Measurements from ENCODE around the gene ZNF136. TPM values are rescaled to one million over a fixed set of nuclear protein-coding genes. Genes with fewer than 3 reads are reported as not detected.

The ZNF136 gene
- total RNA-seq, 2 donors from 2014 or later: 12.7 to 27.7 TPM

DNA sequence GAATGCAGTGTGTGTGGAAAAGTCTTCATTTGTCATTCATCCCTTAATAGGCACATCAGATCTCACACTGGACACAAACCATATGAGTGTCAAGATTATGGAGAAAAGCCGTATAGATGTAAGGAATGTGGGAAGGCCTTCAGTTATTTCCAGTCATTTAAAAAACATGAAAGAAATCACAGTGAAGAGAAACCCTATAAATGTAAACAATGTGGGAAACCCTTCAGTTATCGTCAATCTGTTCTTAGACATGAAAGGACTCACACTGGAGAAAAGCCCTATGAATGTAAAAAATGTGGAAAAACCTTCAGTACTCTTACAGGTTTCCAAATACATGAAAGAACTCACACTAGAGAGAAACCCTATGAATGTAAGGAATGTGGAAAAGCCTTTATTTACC is 45.3 kb downstream of the ZNF136 start:
- no peak for TF ChIP-seq CTCF (IDR thresholded peaks at IDR 0.05)
- H3K27ac ChIP-seq: no peak overlapping the region
- H3K9me3 ChIP-seq: peaks cover 76% of the 10 kb centered on the region
- no peak overlapping the region for H3K4me3 ChIP-seq
- ATAC-seq (ENCODE audit: insufficient number of reproducible peaks, low FRiP score, low read depth) (no peak), DNase-seq (ENCODE audit: low spot score) (no peak)
- no peaks in the 10 kb centered on the region for H3K4me1 ChIP-seq (ENCODE audit: control insufficient read depth in 1 of 2, low read depth in 2 of 2)
- H3K27me3 ChIP-seq (replicated peaks; ENCODE audit: insufficient read depth): no peaks in the 10 kb centered on the region
- peaks cover 19% of the 10 kb centered on the region for H3K36me3 ChIP-seq

DNA sequence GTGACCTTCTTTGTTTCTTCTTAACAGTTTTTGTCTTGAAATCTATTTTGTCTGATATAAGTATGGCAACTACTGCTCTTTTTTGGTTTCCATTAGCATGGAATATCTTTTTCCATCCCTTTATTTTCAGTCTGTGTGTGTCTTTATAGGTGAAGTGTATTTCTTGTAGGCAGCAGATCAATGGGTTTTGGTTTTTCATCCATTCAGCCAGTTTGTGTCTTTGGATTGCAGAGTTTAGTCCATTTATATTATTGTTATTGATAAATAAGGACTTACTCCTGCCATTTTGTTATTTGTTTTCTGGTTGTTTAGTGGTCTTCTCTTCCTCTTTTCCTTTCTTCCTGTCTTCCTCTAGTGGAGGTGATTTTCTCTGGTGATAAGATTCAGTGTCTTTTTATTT is 54.4 kb downstream of the ZNF136 start:
- Histone ChIP-seq H3K36me3 (no peaks in the 10 kb centered on the region), H3K4me3 (no peak overlapping the region), H3K4me1 (ENCODE audit: control insufficient read depth in 1 of 2, low read depth in 2 of 2) (no peaks in the 10 kb centered on the region), H3K9me3 (peaks cover 64% of the 10 kb centered on the region), H3K27ac (no peak overlapping the region), H3K27me3 (replicated peaks; ENCODE audit: insufficient read depth) (no peaks in the 10 kb centered on the region)
- ATAC-seq (ENCODE audit: insufficient number of reproducible peaks, low FRiP score, low read depth) (no peak), DNase-seq (ENCODE audit: low spot score) (no peak)
- no peak for TF ChIP-seq CTCF (IDR thresholded peaks at IDR 0.05)

DNA sequence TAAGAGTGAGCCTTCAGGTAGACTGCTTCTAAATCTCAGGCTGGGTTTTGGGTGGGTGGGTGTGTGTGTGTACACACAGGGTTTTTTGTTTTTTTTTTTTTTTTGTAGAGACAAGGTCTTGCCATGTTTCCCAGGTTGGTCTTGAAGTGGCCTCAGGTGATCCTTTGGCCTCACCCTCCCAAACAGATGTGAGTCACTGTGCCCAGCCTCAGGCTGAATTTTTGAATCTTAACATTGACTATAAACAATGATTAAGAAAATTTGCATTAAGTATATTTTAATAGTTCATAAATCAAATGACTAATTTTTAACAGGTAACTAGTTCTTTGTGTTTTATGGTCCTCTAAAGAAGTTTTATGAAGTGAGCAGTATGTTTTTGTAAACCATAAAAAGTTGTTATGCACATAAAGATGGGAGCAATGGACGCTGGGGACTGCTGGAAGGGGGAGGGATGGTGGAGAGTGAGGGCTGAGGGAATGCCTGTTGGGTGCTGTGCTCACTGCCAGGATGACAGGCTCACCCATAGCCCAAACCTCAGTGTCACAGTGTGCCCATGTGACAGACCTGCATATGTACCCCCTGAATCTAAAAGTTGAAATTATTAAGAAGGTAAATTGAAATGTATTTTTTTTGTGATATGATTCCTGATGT is 60.2 kb downstream of the ZNF136 start:
- H3K27ac ChIP-seq: no peak overlapping the region
- H3K36me3 ChIP-seq: peaks cover 18% of the 10 kb centered on the region
- H3K4me1 ChIP-seq (ENCODE audit: control insufficient read depth in 1 of 2, low read depth in 2 of 2): no peaks in the 10 kb centered on the region
- no peak for TF ChIP-seq CTCF (IDR thresholded peaks at IDR 0.05)
- no peak overlapping the region for H3K4me3 ChIP-seq
- H3K9me3 ChIP-seq: peaks cover 17% of the 10 kb centered on the region
- DNase-seq (ENCODE audit: low spot score) (no peak), ATAC-seq (ENCODE audit: insufficient number of reproducible peaks, low FRiP score, low read depth) (no peak)
- no peaks in the 10 kb centered on the region for H3K27me3 ChIP-seq (replicated peaks; ENCODE audit: insufficient read depth)

DNA sequence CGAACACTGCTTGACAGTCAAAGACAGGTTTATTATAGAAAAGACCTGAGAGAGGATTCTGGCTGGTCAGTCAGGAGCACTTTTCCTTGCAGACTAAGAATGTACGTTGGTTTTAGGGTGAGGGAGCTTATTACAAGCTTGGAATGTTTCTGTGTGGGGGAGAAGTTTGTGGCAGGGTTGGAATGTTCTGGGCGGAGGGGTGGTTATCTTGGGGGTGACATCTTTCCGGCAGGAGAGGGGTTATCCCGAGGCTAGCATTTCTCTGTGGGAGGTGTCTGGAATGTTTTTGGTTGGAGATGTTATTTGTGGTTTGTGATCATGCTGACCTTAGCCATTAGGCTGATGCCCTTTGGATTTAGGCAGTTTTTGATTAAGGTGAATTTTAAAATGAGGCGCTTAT is 61.8 kb downstream of the ZNF136 start:
- Histone ChIP-seq H3K9me3 (peaks cover 2% of the 10 kb centered on the region), H3K4me1 (ENCODE audit: control insufficient read depth in 1 of 2, low read depth in 2 of 2) (no peaks in the 10 kb centered on the region), H3K27me3 (replicated peaks; ENCODE audit: insufficient read depth) (no peaks in the 10 kb centered on the region), H3K4me3 (no peak overlapping the region), H3K27ac (no peak overlapping the region), H3K36me3 (peaks cover 21% of the 10 kb centered on the region)
- no peak for TF ChIP-seq CTCF (IDR thresholded peaks at IDR 0.05)
- no peak for DNase-seq (ENCODE audit: low spot score)
- no peak for ATAC-seq (ENCODE audit: insufficient number of reproducible peaks, low FRiP score, low read depth)

DNA sequence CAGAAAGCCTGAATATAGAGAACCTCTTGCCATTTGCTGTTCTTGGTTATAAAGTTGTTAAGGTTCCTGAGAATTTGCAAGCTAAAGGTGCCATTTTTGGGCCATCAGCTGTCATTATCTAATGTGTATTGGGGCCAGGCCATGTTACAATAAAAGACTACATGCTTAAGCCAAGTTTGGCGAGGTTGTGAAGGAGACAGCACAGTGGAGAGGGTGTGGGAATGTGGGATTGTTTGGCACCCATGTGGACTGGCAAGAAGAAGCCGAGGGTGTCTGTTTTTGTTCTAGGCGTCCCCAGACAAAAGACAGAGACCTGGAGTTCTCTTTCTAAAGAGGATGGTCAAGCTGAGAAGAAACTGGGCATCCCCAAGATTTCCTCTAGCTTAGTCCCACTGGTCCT is 67.1 kb downstream of the ZNF136 start:
- no peaks in the 10 kb centered on the region for H3K4me1 ChIP-seq (ENCODE audit: control insufficient read depth in 1 of 2, low read depth in 2 of 2)
- DNase-seq (ENCODE audit: low spot score) (no peak), ATAC-seq (ENCODE audit: insufficient number of reproducible peaks, low FRiP score, low read depth) (no peak)
- no peaks in the 10 kb centered on the region for H3K9me3 ChIP-seq
- no peak overlapping the region for H3K27ac ChIP-seq
- H3K4me3 ChIP-seq: no peak overlapping the region
- TF ChIP-seq CTCF (IDR thresholded peaks at IDR 0.05): no peak
- H3K36me3 ChIP-seq: peaks cover 24% of the 10 kb centered on the region
- no peaks in the 10 kb centered on the region for H3K27me3 ChIP-seq (replicated peaks; ENCODE audit: insufficient read depth)
